K562 (cell line): ENCODE data around the gene RNU11. TPM values are rescaled to one million over a fixed set of nuclear protein-coding genes. Genes with fewer than 3 reads are reported as not detected.

ENCODE experiments used
- CAMTA2 ChIP-seq: fragments of 250-450 bp; sonication (Bioruptor Pico); conservative IDR thresholded peaks from 2 replicates; pipeline ENCODE4 v1.5.1; 2022
- ELF1 ChIP-seq: fragments of 200-800 bp; sonication (Bioruptor generic); IDR thresholded peaks from 2 replicates; pipeline ENCODE4 v1.6.1; 2016; ENCODE audit warnings: missing genetic modification characterization, missing compliant biosample characterization
- FOXJ3 ChIP-seq: sonication (generic); formaldehyde crosslinking; IDR thresholded peaks from 2 replicates; pipeline ENCODE4 v1.4.0; 2020; ENCODE audit warnings: mild to moderate bottlenecking, missing genetic modification reagents
- FOXM1 ChIP-seq, 2 experiments: fragments of 450-650 bp in 1 of 2; sonication (generic) in 1 of 2; formaldehyde crosslinking in 1 of 2; IDR thresholded peaks; 2 replicates each; pipeline versions ENCODE4 v1.6.1 to v1.9.0; 2017 to 2022; ENCODE audit warnings: low read depth in 2 of 2, mild to moderate bottlenecking in 2 of 2, missing genetic modification reagents in 1 of 2, moderate library complexity in 1 of 2
- GATA2 ChIP-seq: sonication (generic); formaldehyde crosslinking; IDR thresholded peaks from 2 replicates; pipeline ENCODE4 v1.4.0; 2020; ENCODE audit warnings: mild to moderate bottlenecking, missing genetic modification reagents
- KLF10 ChIP-seq: fragments of 250-450 bp; sonication (Bioruptor Pico); IDR thresholded peaks from 2 replicates; pipeline ENCODE4 v1.6.1; 2021; ENCODE audit warnings: matching md5 sums
- NRF1 ChIP-seq, 2 experiments: fragments of 450-650 bp; IDR thresholded peaks in 1 of 2; conservative IDR thresholded peaks in 1 of 2; 2 replicates each; pipeline ENCODE4 v1.6.1; 2014; ENCODE audit warnings: mild to moderate bottlenecking in 2 of 2
- RBM17 ChIP-seq: fragments of 200-400 bp; formaldehyde crosslinking; IDR thresholded peaks from 2 replicates; pipeline ENCODE4 v1.6.1; 2017; ENCODE audit warnings: low read depth, mild to moderate bottlenecking, low read length, borderline replicate concordance
- SMC3 ChIP-seq: conservative IDR thresholded peaks from 2 replicates; pipeline ENCODE4 v1.6.1; 2011; ENCODE audit warnings: low read depth, low read length, improper control_type of control experiment; ENCODE audit not compliant: insufficient read depth
- SREBF1 ChIP-seq: fragments of 150-350 bp; IDR thresholded peaks from 2 replicates; pipeline ENCODE4 v1.6.1; 2014; ENCODE audit warnings: antibody characterized with exemption, low read depth, low read length, borderline replicate concordance
- SRSF1 ChIP-seq: fragments of 200-400 bp; formaldehyde crosslinking; IDR thresholded peaks from 2 replicates; pipeline ENCODE4 v1.6.1; 2017; ENCODE audit warnings: mild to moderate bottlenecking, low read depth, low read length, moderate library complexity
- ZNF274 ChIP-seq: IDR thresholded peaks from 2 replicates; pipeline ENCODE4 v1.6.1; 2011; ENCODE audit warnings: low read depth, mild to moderate bottlenecking, low read length, moderate library complexity, borderline replicate concordance
- ZNF41 ChIP-seq: fragments of 250-450 bp; sonication (Bioruptor Pico); conservative IDR thresholded peaks from 2 replicates; pipeline ENCODE4 v1.4.0; 2020; ENCODE audit warnings: mild to moderate bottlenecking
- polyA plus RNA-seq, 8 experiments: library from polyadenylated mRNA; depleted of rRNA in 4 of 8; stranded (reverse) in 5 of 8; unstranded in 3 of 8; fragments of >200 nt; fragmentation: Nextera tagmentation in 2 of 8; fragmentation: Illumina TruSeq in 1 of 8; extraction: Ambion mirVana in 2 of 8; extraction: Trizol in 1 of 8; gene quantifications; 2 replicates each; pipeline versions ENCODE4 v1.2.1 to v1.2.3, GENCODE V29; 2011 to 2014; ENCODE audit warnings: inconsistent platforms in 1 of 8, missing spikeins in 1 of 8
- total RNA-seq, 7 experiments: library from RNA; depleted of rRNA in 6 of 7; stranded (reverse); fragments of >200 nt in 6 of 7; fragmentation: Illumina TruSeq in 2 of 7; extraction: Trizol in 2 of 7; gene quantifications; 2 replicates each; pipeline versions ENCODE4 v1.2.1 to v1.2.3, GENCODE V29; 2011 to 2021; ENCODE audit warnings: low replicate concordance in 1 of 7
- TF ChIP-seq, protein P1 (sequence below): fragments of 200-400 bp; formaldehyde crosslinking; IDR thresholded peaks from 2 replicates; pipeline ENCODE4 v1.6.1; 2017; ENCODE audit warnings: mild to moderate bottlenecking, low read depth, low read length, moderate library complexity
- TF ChIP-seq, protein P2 (sequence below): IDR thresholded peaks from 2 replicates; pipeline ENCODE4 v1.6.1; 2012; ENCODE audit warnings: low read depth, low read length, improper control_type of control experiment, borderline replicate concordance
- TF ChIP-seq, protein P3 (sequence below), 2 experiments: fragments of 450-650 bp; IDR thresholded peaks; 2 replicates each; pipeline ENCODE4 v1.6.1; 2016
- TF ChIP-seq, protein P4 (sequence below): IDR thresholded peaks from 3 replicates; pipeline ENCODE4 v1.6.1; 2011; ENCODE audit warnings: borderline replicate concordance, mild to moderate bottlenecking; ENCODE audit not compliant: insufficient read length, insufficient read depth
- TF ChIP-seq, protein P5 (sequence below): fragments of 450-650 bp; IDR thresholded peaks from 2 replicates; pipeline ENCODE4 v1.6.1; 2016; ENCODE audit warnings: low read depth, mild to moderate bottlenecking, moderate library complexity
- TF ChIP-seq, protein P6 (sequence below): sonication (generic); formaldehyde crosslinking; IDR thresholded peaks from 2 replicates; pipeline ENCODE4 v1.9.0; 2022; ENCODE audit warnings: mild to moderate bottlenecking, missing genetic modification reagents

Gene RNU11
- total and polyA plus RNA-seq, 9 of the 15 experiments (the other 6 are each of a cell fraction or from before 2014, with no cell fraction given), result not detected

DNA sequence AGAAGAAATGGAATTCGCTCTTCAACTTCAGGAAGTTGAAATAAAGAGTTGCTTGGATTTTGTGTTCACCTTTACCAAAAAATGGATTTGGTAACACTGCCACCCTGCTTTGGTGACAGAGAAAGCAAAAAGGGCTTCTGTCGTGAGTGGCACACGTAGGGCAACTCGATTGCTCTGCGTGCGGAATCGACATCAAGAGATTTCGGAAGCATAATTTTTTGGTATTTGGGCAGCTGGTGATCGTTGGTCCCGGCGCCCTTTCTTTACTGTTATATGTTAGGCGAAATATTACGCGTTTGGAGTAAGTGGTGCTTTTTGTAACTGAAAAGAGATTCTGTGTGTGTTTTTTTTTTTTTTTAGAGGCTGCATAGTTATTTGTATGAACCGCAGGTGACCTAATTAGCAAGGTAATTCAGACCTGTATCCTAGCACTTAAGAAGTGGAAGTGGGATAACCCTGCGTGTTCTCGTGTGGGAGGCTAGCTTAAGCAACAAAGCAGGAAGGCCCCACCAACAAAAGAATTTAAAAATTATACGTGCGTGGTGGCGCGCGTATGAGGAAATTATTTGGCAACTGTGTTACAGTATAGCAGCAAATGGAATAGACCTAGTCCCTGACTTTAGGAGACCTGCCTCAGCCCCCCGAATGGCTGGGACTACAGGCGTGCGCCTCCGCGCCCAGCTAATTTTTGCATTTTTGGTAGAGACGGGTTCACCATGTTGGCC lies at the start of gene RNU11 (continued):
- TF ChIP-seq, protein P1, sequence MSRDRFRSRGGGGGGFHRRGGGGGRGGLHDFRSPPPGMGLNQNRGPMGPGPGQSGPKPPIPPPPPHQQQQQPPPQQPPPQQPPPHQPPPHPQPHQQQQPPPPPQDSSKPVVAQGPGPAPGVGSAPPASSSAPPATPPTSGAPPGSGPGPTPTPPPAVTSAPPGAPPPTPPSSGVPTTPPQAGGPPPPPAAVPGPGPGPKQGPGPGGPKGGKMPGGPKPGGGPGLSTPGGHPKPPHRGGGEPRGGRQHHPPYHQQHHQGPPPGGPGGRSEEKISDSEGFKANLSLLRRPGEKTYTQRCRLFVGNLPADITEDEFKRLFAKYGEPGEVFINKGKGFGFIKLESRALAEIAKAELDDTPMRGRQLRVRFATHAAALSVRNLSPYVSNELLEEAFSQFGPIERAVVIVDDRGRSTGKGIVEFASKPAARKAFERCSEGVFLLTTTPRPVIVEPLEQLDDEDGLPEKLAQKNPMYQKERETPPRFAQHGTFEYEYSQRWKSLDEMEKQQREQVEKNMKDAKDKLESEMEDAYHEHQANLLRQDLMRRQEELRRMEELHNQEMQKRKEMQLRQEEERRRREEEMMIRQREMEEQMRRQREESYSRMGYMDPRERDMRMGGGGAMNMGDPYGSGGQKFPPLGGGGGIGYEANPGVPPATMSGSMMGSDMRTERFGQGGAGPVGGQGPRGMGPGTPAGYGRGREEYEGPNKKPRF, result peak; percentile 65
- TF ChIP-seq ZNF274, result peak; percentile 74
- TF ChIP-seq GATA2 (CRISPR knock-in tag), result no peak; the same call in 1 of the 2 replicates
- TF ChIP-seq, protein P2, sequence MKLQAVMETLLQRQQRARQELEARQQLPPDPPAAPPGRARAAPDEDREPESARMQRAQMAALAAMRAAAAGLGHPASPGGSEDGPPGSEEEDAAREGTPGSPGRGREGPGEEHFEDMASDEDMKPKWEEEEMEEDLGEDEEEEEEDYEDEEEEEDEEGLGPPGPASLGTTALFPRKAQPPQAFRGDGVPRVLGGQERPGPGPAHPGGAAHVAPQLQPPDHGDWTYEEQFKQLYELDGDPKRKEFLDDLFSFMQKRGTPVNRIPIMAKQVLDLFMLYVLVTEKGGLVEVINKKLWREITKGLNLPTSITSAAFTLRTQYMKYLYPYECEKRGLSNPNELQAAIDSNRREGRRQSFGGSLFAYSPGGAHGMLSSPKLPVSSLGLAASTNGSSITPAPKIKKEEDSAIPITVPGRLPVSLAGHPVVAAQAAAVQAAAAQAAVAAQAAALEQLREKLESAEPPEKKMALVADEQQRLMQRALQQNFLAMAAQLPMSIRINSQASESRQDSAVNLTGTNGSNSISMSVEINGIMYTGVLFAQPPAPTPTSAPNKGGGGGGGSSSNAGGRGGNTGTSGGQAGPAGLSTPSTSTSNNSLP, result peak; percentile 93
- TF ChIP-seq, protein P3, sequence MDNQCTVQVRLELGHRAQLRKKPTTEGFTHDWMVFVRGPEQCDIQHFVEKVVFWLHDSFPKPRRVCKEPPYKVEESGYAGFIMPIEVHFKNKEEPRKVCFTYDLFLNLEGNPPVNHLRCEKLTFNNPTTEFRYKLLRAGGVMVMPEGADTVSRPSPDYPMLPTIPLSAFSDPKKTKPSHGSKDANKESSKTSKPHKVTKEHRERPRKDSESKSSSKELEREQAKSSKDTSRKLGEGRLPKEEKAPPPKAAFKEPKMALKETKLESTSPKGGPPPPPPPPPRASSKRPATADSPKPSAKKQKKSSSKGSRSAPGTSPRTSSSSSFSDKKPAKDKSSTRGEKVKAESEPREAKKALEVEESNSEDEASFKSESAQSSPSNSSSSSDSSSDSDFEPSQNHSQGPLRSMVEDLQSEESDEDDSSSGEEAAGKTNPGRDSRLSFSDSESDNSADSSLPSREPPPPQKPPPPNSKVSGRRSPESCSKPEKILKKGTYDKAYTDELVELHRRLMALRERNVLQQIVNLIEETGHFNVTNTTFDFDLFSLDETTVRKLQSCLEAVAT (IDR thresholded peaks at IDR 0.05), result peak; percentile 99 to 100
- TF ChIP-seq ELF1 (tag), result peak; percentile 82
- peak; percentile 15; the same call in 1 of the 2 replicates for TF ChIP-seq FOXJ3 (CRISPR knock-in tag)
- TF ChIP-seq, protein P4, sequence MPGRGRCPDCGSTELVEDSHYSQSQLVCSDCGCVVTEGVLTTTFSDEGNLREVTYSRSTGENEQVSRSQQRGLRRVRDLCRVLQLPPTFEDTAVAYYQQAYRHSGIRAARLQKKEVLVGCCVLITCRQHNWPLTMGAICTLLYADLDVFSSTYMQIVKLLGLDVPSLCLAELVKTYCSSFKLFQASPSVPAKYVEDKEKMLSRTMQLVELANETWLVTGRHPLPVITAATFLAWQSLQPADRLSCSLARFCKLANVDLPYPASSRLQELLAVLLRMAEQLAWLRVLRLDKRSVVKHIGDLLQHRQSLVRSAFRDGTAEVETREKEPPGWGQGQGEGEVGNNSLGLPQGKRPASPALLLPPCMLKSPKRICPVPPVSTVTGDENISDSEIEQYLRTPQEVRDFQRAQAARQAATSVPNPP, result no peak
- TF ChIP-seq FOXM1 (IDR thresholded peaks at IDR 0.05; ENCODE audit: low read depth), result peak; percentile 67
- peak; percentile 91; the same call in 1 of the 2 replicates for TF ChIP-seq FOXM1 (CRISPR knock-in tag; IDR thresholded peaks at IDR 0.05; ENCODE audit: low read depth)
- TF ChIP-seq CAMTA2, result peak; percentile 98
- no peak; a peak in 1 of 4 replicates for TF ChIP-seq NRF1 (conservative IDR thresholded peaks at IDR 0.05 in 1 of 2, IDR thresholded peaks at IDR 0.05 in 1 of 2)
- TF ChIP-seq ZNF41 (CRISPR knock-in tag), result peak; percentile 93
- TF ChIP-seq, protein P5, sequence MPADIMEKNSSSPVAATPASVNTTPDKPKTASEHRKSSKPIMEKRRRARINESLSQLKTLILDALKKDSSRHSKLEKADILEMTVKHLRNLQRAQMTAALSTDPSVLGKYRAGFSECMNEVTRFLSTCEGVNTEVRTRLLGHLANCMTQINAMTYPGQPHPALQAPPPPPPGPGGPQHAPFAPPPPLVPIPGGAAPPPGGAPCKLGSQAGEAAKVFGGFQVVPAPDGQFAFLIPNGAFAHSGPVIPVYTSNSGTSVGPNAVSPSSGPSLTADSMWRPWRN, result peak; percentile 29; the same call in 1 of the 2 replicates
- peak; percentile 61 for TF ChIP-seq SMC3
- peak; percentile 97; the same call in 1 of the 2 replicates for TF ChIP-seq KLF10 (CRISPR knock-in tag)
- no peak for TF ChIP-seq RBM17
- TF ChIP-seq SRSF1, result no peak
- TF ChIP-seq SREBF1, result peak; percentile 79; the same call in 1 of the 2 replicates
- TF ChIP-seq, protein P6, sequence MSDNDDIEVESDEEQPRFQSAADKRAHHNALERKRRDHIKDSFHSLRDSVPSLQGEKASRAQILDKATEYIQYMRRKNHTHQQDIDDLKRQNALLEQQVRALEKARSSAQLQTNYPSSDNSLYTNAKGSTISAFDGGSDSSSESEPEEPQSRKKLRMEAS (CRISPR knock-in tag), result no peak; the same call in 1 of the 2 replicates
